Measurements from ENCODE around the gene ANKS1A.

DNA sequence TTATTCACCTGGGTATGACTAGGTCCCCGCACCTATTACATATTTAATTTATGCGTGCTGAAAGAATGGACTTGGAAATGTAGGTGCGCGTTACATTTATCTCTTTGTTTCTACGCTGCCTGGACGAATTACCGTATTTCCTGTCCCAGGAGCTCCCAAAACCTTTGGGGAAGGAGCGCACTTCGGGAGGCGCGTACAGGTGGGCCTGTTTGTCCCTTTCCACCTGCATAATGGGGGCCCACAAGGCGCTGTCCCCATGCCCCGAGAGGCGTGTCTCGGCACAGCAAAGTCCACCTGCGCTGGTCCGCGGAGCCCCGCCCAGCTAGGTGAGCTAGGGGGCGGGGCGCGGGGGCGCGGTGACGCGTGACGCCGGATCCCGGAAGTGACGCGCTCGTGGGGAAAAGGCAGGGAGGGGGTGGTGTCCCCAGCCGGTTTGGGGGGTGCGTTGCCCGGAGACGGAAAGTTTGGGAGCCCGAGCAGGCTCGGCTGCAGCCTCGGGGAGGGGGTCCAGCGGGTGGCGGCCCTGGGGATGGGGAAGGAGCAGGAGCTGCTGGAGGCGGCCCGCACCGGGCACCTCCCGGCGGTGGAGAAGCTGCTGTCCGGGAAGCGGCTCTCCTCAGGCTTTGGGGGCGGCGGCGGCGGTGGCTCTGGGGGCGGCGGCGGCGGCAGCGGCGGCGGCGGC lies at the start of gene ANKS1A:
- TF ChIP-seq, protein P1, sequence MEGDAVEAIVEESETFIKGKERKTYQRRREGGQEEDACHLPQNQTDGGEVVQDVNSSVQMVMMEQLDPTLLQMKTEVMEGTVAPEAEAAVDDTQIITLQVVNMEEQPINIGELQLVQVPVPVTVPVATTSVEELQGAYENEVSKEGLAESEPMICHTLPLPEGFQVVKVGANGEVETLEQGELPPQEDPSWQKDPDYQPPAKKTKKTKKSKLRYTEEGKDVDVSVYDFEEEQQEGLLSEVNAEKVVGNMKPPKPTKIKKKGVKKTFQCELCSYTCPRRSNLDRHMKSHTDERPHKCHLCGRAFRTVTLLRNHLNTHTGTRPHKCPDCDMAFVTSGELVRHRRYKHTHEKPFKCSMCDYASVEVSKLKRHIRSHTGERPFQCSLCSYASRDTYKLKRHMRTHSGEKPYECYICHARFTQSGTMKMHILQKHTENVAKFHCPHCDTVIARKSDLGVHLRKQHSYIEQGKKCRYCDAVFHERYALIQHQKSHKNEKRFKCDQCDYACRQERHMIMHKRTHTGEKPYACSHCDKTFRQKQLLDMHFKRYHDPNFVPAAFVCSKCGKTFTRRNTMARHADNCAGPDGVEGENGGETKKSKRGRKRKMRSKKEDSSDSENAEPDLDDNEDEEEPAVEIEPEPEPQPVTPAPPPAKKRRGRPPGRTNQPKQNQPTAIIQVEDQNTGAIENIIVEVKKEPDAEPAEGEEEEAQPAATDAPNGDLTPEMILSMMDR (IDR thresholded peaks at IDR 0.05; ENCODE audit: low read length), result no peak
- TF ChIP-seq EZH2phosphoT487 (IDR thresholded peaks at IDR 0.05; ENCODE audit: low read length) (no peak), EZH2 (optimal IDR thresholded peaks at IDR 0.05; ENCODE audit: low read depth, low read length) (no peak)

Data from MM.1S (cell line).